ENCODE measurements around the gene TTC9. TPM values are rescaled to one million over a fixed set of nuclear protein-coding genes. Genes with fewer than 3 reads are reported as not detected.
A peak's percentile ranks its signal among the peaks of the same experiment; 100 is the strongest.

Gene TTC9
- total and polyA plus RNA-seq, 9 of the 15 experiments (the other 6 are each of a cell fraction or from before 2014, with no cell fraction given) = 0.07 TPM; not detected in 8

GRCh38 chr14:70698288-70698687, 56.6 kb downstream of the TTC9 start:
- no TSS peak for BruUV-seq (replicated peaks)
- ChIA-PET POLR2A (interaction anchor here (0.6 kb wide), 1 partner anchor 244 kb away, joined by 3 read pairs; no protein-coding TSS in a partner anchor), CTCF (ENCODE audit: low intra/inter-chr PET ratio) (no interaction called here)
- H3K36me3 ChIP-seq (ENCODE audit: control insufficient read depth, insufficient read depth, low read length) = no peaks in the 10 kb centered on the region
- no peaks in the 10 kb centered on the region for H3K27me3 ChIP-seq (ENCODE audit: control insufficient read depth in 2 of 2, insufficient read depth in 2 of 2, low read length in 2 of 2)
- WGBS (ENCODE audit: insufficient coverage, low coverage, missing lambda C conversion rate) = 25% methylated on average over 2 of the region's 3 CpGs
- DNase-seq (ENCODE audit: extremely low read depth in 1 of 4, low spot score in 3 of 4) (peak; percentile 33 to 57 (median 44)), FAIRE-seq (peak; percentile 77), ATAC-seq (peak; percentile 91)
- in situ Hi-C loops (cut with MboI) = no loop called here
- peaks cover 8 to 14% of the 10 kb centered on the region in 2 experiments; a peak in 4 of 5 replicates for H3K4me1 ChIP-seq (replicated peaks in 1 of 2; ENCODE audit: control insufficient read depth in 2 of 2, insufficient read depth in 2 of 2, low read length in 2 of 2)
- no peaks in the 10 kb centered on the region for H3K9me1 ChIP-seq (ENCODE audit: control insufficient read depth, insufficient read depth, low read length)
- H3K27ac ChIP-seq (ENCODE audit: extremely low read depth, low read depth, low read length) = no peak overlapping the region; the same call in 2 of the 3 replicates
- no peak overlapping the region for H3K9ac ChIP-seq (ENCODE audit: insufficient read depth in 1 of 2, low read depth in 2 of 2, low read length in 2 of 2)
- no peaks in the 10 kb centered on the region for H3K9me3 ChIP-seq (replicated peaks; ENCODE audit: control insufficient read depth, insufficient read depth, low read depth, low read length)
- H3K4me3 ChIP-seq = no peak overlapping the region
- peak overlapping the region; percentile 63 for H2AFZ ChIP-seq (ENCODE audit: low read depth, low read length)
- intact Hi-C loops (cut with micrococcal nuclease) = no loop called here
- H3K79me2 ChIP-seq (ENCODE audit: control insufficient read depth, insufficient read depth, low read length) = no peaks in the 10 kb centered on the region
- H4K20me1 ChIP-seq (replicated peaks; ENCODE audit: control insufficient read depth, insufficient read depth, low read length) = no peaks in the 10 kb centered on the region
- peak overlapping the region; percentile 6; the same call in 1 of the 2 replicates for H3K4me2 ChIP-seq (ENCODE audit: insufficient read depth, low read length)
- TF ChIP-seq KAT8 (IDR thresholded peaks at IDR 0.05; ENCODE audit: low read depth) (no peak), ZNF655 (CRISPR knock-in tag; IDR thresholded peaks at IDR 0.05) (no peak), SETDB1 (IDR thresholded peaks at IDR 0.05; ENCODE audit: low read length) (no peak), MAFG (tag; conservative IDR thresholded peaks at IDR 0.05) (peak; percentile 96), EGR1 (conservative IDR thresholded peaks at IDR 0.05) (no peak), SAP30 (IDR thresholded peaks at IDR 0.05; ENCODE audit: borderline replicate concordance, insufficient read depth, low read depth, low read length, poor library complexity, severe bottlenecking) (no peak), ZNF57 (CRISPR knock-in tag; IDR thresholded peaks at IDR 0.05) (no peak), CBX8 (IDR thresholded peaks at IDR 0.05; ENCODE audit: borderline replicate concordance, extremely low read depth, low read depth, low read length, poor library complexity, severe bottlenecking) (no peak), ZNF224 (CRISPR knock-in tag; IDR thresholded peaks at IDR 0.05) (no peak), TEAD1 (CRISPR knock-in tag; IDR thresholded peaks at IDR 0.05) (0 out of 4 replicates have a peak, but pooled peaks of 1 of the 2 experiments have one; percentile 6), FOXJ2 (tag; IDR thresholded peaks at IDR 0.05) (no peak), MCM7 (IDR thresholded peaks at IDR 0.05) (no peak), CBX2 (IDR thresholded peaks at IDR 0.05; ENCODE audit: insufficient read depth, low read length, poor library complexity, severe bottlenecking) (no peak), TEAD2 (tag; IDR thresholded peaks at IDR 0.05) (no peak), ZNF146 (CRISPR knock-in tag; IDR thresholded peaks at IDR 0.05; ENCODE audit: unreplicated experiment) (no peak), NCOA6 (IDR thresholded peaks at IDR 0.05) (no peak), NCOA1 (IDR thresholded peaks at IDR 0.05; ENCODE audit: low read depth) (no peak), C11orf30 (IDR thresholded peaks at IDR 0.05; ENCODE audit: low read depth) (peak; percentile 87), YY1 (IDR thresholded peaks at IDR 0.05; ENCODE audit: borderline replicate concordance in 1 of 3, control insufficient read depth in 1 of 3, extremely low read depth in 1 of 3, insufficient read depth in 3 of 3, insufficient read length in 1 of 3, insufficient replicate concordance in 2 of 3, low read depth in 1 of 3, low read length in 2 of 3) (no peak), RBM15 (IDR thresholded peaks at IDR 0.05; ENCODE audit: insufficient read depth, low read length) (no peak), SMARCA4 (IDR thresholded peaks at IDR 0.05) (no peak)
- TF ChIP-seq, protein P1, sequence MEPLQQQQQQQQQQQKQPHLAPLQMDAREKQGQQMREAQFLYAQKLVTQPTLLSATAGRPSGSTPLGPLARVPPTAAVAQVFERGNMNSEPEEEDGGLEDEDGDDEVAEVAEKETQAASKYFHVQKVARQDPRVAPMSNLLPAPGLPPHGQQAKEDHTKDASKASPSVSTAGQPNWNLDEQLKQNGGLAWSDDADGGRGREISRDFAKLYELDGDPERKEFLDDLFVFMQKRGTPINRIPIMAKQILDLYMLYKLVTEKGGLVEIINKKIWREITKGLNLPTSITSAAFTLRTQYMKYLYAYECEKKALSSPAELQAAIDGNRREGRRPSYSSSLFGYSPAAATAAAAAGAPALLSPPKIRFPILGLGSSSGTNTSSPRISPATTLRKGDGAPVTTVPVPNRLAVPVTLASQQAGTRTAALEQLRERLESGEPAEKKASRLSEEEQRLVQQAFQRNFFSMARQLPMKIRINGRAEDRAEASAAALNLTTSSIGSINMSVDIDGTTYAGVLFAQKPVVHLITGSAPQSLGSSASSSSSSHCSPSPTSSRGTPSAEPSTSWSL (CRISPR knock-in tag; IDR thresholded peaks at IDR 0.05; ENCODE audit: borderline replicate concordance) = no peak
